HG02610 (cell line): ENCODE data around the gene IL33.

Experiments used
- ATAC-seq: cut with Tn5 transposase; IDR thresholded peaks from one replicate; pipeline ENCODE4 v1.9.1; 2021; ENCODE audit warnings: mild to moderate bottlenecking, moderate library complexity; ENCODE audit not compliant: unreplicated experiment

Gene IL33

DNA sequence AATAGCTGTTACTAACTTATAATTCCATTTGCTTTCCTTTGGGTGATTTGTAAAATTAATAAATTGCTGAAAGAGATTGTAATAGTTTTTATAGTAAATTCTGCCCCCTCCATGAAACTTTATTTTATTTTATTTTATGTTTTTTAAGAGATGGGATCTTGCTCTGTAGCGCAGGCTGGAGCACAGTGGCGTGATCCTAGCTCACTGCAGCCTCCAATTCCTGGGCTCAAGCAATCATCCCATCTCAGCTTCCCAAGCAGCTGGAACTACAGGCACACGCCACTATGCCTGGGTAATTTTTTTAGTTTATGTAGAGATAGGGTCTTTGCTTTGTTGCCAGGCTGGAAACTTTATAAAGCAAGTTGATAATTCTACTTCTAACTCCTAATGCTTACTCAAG is 395 bp downstream of the IL33 start:
- ATAC-seq: no peak

- no peak for ATAC-seq
These were observed 1.3 kb downstream of the IL33 start for GRCh38 chr9:6216951-6217350.

- ATAC-seq: no peak
These were observed 2.5 kb downstream of the IL33 start for GRCh38 chr9:6218099-6218502.

DNA sequence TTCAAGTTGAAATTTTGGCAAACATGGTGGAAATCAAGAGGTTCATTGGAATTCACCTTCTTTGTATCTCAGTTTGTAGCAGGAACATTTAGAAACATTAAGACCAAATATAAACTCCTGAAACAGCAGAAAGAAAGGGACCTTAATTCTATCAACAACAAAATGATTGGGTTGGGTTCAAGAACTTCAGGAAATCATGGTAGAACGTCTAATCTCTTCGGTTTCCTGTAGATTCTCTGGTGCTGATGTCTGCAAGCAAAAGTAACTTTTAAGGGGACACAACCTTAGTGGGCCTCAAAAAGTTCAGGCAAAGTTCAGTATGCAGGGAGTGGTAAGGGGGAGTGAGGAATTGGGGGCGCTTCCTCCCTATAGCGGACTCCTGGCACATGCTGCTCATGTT is 3.4 kb downstream of the IL33 start:
- ATAC-seq: no peak

DNA sequence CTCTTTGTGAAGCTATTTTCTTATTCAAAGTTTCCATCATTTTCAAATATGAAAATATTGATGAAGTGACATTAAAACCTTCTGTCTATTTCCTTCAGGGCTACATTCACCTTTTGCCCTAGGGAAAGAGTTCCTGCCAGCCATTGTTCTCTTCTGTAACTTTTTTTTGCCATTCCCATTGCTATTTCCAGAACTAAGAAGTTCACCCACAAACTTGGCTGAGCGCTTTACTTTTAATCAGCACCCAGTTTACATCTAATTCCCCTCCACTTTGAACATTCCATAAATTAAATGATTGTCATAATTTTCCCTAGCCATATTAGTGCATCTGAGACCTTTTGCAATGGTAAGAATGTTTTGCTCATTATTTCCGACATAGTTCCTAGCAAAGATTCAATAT is 4.4 kb downstream of the IL33 start:
- ATAC-seq: no peak

GRCh38 chr9:6224393-6225154 is 9.0 kb downstream of the IL33 start:
- ATAC-seq: no peak

DNA sequence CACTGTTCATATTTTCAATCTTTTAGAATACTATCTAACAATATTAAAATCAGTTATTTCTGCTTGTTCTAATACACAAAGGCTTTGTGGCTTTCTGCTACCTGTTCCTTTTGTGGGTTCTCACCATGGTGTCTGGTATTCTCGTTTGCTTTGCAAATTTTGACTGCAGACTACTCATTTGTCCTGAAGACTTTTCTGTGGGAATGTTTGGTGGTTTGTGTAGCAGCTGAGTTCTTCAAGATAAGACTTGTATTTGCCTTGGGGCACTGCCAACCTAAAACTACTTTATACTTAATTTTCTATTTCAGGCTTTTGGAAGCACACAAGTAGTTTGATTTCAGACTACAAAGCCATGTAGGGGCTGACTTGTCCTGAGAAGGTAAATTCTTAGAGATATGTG is 11.1 kb downstream of the IL33 start:
- no peak for ATAC-seq

GRCh38 chr9:6229186-6229585 is 13.6 kb downstream of the IL33 start:
- ATAC-seq: no peak

GRCh38 chr9:6229619-6230018 is 14.0 kb downstream of the IL33 start:
- ATAC-seq: no peak

GRCh38 chr9:6230037-6230780 is 14.6 kb downstream of the IL33 start:
- ATAC-seq: no peak

DNA sequence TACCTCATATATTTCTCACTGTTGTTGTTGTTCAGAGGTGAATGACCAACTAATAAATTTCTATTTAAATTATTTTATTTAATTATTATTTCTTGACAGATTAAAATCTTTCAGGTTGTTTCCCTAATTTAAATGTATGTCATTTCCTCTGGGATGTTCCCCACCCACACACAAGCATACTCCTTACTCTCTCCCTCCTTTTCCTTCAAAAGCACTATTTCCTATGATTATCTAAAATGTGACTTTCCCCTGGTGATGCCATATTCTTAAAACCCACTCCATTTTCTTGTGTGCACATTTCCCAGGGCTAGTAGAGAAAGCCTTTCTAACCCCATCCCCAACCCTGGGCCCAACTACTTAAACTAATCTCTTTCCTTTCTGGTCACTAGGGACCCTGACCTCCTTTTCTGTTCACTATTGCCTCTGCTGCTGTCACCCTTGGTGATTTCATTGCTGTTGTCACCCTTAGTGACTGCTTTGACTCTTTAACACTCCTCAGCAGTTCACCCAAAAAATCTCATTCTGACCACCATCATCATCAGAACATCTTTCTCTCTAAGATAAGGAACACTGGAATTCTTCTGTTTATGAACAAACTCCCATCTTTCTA is 16.8 kb downstream of the IL33 start:
- ATAC-seq: no peak

DNA sequence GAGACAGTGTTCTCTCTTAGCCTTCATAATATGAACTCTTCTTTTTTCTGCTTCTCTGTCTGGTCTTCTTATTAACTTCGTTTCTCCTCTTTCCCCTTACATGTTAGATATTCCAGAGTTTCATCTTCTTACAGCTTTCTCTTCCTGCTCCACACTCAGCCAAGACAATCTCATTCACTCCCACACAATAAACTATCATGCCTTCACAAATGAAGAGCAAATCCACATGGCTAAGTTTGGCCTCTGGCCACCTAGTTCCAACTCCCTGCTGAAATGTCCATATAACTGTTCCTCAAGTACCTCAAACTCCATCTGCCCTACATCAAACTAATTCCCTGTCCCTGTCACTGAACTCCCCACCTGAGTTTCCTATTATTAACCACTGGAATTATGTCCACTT is 18.4 kb downstream of the IL33 start:
- no peak for ATAC-seq

- no peak for ATAC-seq
These were observed 21.7 kb downstream of the IL33 start for GRCh38 chr9:6237267-6237666.

DNA sequence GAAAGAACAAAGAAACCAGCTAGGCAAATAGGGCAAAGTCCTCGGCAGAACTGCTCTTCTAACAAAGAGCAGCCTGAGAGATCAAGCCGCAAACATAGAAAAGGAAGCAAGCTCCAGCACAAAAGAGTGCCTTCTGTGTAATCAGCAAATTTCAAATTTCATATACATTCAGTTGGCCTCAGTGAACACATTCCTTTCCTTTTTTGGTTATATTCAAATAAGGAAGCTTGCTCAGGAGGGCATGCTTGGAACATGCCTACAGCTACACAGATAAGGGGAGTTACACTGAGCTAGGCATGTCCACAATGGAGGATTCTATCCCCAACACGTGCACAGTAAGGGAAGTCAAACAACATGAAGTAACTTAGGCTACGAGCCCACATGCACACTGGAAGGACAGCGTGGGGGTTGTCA is 23.4 kb downstream of the IL33 start:
- ATAC-seq: no peak

DNA sequence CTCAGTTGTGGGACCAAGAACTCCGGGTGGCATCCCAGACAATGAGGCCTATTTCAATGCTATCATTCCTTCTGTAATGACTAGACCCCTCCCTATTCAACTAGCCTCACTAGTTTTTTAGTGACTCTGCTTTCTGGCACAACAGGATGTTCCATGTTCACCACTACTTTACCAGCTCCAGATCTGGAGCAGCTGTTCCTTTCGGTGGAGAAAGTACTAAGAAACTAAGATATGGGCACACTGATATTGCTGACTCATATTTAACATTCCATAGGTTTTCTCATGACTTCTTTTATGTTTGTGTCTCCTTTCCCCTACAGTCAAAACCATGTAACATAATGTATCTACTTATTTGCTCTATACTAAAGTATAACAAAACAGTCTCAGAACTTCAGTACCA is 24.1 kb downstream of the IL33 start:
- no peak for ATAC-seq

DNA sequence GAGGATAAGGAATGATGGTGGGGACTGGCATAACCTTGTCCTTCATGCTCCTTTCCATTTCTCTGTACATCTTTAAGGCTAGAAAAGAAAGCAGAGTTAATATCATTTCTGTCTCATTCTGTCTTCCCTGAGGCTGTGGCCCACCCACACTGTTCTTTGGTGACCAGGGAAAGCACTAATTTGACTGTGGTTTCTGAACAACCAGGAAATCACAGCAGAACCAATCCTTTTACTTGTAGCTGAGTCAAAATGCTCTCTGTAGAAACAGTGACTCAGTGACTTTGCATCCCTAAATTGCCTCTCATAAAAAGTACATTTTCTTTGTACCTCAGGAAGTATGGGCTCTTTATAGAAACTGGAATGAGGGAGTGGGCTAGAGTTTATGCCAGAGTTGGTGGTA is 28.1 kb downstream of the IL33 start:
- peak; percentile 94 for ATAC-seq

GRCh38 chr9:6247266-6247665 is 31.7 kb downstream of the IL33 start:
- no peak for ATAC-seq

GRCh38 chr9:6268826-6269397 is 53.3 kb downstream of the IL33 start:
- ATAC-seq: no peak

GRCh38 chr9:6270896-6271295 is 55.3 kb downstream of the IL33 start:
- ATAC-seq: no peak

DNA sequence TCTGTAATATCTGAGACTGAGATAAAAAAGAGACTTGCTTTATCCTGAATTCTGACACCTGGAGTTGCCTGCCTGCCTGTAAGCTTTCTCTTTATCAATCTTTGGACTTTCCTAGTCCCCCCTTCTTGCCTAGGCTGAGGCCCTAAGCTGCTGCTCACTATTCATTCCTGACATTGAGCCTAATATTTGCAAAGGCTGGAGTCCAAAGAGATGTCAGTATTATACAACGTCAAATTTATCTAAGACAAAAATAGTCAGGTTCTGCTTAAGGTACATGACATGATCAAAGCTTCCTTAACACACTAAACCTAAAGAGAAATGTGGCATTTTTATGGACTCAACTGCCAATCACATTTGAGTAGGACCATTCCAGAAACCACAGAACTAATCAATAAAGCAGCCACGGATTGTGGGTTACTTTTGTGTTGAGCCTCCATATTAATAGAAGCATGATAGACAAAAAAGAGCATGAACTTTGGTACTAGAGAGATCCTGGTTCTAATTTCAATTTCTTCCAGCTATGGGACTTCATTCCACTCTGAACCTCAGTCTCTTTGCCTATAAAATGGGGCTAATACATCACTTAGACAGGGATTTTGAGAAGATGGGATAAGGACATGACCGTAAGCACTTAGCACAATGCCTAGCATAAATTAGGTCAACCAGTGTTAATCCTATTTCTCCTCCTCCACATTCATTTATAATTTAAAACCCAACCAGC is 56.1 kb downstream of the IL33 start:
- ATAC-seq: no peak

- no peak for ATAC-seq
These were observed 56.6 kb downstream of the IL33 start for GRCh38 chr9:6272229-6272598.
